LNCaP clone FGC (cell line): ENCODE results near the gene CDH12.
"Not testable (repeated sequence)": the region's sequence is repeated elsewhere in the genome, so short reads cannot be mapped to it uniquely, and the experiment has no call there.

Experiments
- DNase-seq: peaks from one replicate; pipeline ENCODE4 v3.0.0-alpha.2; 2011; ENCODE audit warnings: low read depth
- H3K4me3 ChIP-seq: 2 replicates; pipeline ENCODE4 v1.5.1; 2011; ENCODE audit warnings: mild to moderate bottlenecking, low read depth, low read length, control low read depth
- TF ChIP-seq, protein P1 (sequence below): IDR thresholded peaks from 2 replicates; pipeline ENCODE4 v1.5.1; 2012; ENCODE audit warnings: mild to moderate bottlenecking; ENCODE audit not compliant: control insufficient read depth, insufficient read depth; ENCODE audit errors: extremely low read depth

CDH12 gene

DNA sequence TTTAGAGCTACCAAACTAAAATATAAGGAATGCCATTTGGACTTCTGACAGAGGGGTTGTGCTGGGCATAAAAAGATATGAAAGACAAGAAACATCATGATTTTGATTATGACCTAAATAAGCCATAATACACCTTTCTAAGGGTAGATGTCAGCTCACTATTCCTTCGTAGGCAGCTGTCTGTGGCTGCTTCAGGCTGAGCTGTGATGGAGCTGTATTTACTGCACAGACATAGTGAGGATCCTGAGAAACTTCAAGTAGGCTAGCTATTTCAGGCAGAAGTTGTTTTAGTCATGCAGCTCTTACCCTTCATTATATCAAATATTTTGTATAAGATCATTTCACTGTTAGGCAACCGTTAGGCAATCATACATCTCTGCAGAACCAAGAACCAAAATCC lies 511.7 kb downstream of the CDH12 start:
- no peak for DNase-seq

GRCh38 chr5:22332949-22333348 lies 520.2 kb downstream of the CDH12 start:
- H3K4me3 ChIP-seq, DNase-seq: not testable (repeated sequence)

More for the DNA sequence above, 511.7 kb downstream of the CDH12 start:
- no peak overlapping the region for H3K4me3 ChIP-seq
- TF ChIP-seq, protein P1, sequence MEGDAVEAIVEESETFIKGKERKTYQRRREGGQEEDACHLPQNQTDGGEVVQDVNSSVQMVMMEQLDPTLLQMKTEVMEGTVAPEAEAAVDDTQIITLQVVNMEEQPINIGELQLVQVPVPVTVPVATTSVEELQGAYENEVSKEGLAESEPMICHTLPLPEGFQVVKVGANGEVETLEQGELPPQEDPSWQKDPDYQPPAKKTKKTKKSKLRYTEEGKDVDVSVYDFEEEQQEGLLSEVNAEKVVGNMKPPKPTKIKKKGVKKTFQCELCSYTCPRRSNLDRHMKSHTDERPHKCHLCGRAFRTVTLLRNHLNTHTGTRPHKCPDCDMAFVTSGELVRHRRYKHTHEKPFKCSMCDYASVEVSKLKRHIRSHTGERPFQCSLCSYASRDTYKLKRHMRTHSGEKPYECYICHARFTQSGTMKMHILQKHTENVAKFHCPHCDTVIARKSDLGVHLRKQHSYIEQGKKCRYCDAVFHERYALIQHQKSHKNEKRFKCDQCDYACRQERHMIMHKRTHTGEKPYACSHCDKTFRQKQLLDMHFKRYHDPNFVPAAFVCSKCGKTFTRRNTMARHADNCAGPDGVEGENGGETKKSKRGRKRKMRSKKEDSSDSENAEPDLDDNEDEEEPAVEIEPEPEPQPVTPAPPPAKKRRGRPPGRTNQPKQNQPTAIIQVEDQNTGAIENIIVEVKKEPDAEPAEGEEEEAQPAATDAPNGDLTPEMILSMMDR, result no peak

GRCh38 chr5:22329683-22330082 lies 523.5 kb downstream of the CDH12 start:
- TF ChIP-seq, protein P1, result no peak
- H3K4me3 ChIP-seq, result no peak overlapping the region
- DNase-seq, result no peak

GRCh38 chr5:22319798-22320197 lies 533.3 kb downstream of the CDH12 start:
- H3K4me3 ChIP-seq, result no peak overlapping the region
- TF ChIP-seq, protein P1, result no peak
- no peak for DNase-seq

DNA sequence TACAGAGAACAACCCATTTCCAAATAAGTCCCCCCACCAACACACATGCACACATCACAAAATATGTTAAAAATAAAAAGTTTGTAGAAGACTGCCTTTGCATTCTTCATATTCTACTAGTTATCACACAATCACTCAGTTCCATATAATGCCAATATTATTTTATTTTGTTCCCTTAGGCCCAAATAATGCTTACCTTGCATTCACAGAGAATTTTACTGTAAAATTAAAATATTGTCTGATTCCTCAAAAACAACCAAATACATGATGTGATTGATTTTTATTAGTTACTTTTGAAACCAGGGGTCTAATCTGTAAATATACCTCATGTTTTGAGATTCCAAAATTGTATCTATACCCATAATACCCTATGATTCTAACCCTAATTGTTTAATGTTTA lies 536.9 kb downstream of the CDH12 start:
- TF ChIP-seq, protein P1, result no peak
- no peak overlapping the region for H3K4me3 ChIP-seq
- no peak for DNase-seq

GRCh38 chr5:22315052-22315451 lies 538.1 kb downstream of the CDH12 start:
- not testable (repeated sequence) for H3K4me3 ChIP-seq, DNase-seq

DNA sequence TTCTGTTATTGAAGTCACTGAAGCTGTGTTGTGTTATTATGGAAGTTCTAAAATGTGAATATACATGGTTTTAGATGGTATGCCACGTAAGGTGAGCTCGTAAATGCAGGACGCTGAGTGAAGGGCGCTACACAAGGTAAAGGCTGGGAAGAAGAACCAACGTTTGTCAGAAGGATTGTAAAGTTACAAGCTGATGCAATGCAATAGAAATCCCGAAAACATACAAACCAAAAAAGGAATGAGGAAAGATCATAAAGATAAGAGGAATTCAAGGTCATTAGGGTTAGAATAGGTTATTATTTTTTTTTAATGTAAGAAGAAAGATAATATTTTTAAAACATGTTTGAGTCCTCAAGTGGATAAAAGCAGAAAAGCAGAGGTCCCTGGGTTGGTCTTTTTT lies 538.6 kb downstream of the CDH12 start:
- TF ChIP-seq, protein P1, result no peak

GRCh38 chr5:22306011-22306410 lies 547.1 kb downstream of the CDH12 start:
- DNase-seq, result no peak
- no peak overlapping the region for H3K4me3 ChIP-seq
- TF ChIP-seq, protein P1, result no peak

More for the DNA sequence above, 538.6 kb downstream of the CDH12 start:
- no peak for DNase-seq
- H3K4me3 ChIP-seq, result no peak overlapping the region
